SK-N-SH (cell line): ENCODE measurements around the gene PTPN23. TPM values are rescaled to one million over a fixed set of nuclear protein-coding genes. Genes with fewer than 3 reads are reported as not detected.
"Not testable (repeated sequence)": the region's sequence is repeated elsewhere in the genome, so short reads cannot be mapped to it uniquely, and the experiment has no call there.

ENCODE experiments used
- CTCF ChIA-PET: fragments of 300-600, 350-600 bp; formaldehyde crosslinking; extraction: SDS; loops from one replicate; lab custom pipeline; 2021; lab: Yijun Ruan, JAX
- POLR2A ChIA-PET: fragments of 350-600 bp; sonication (Branson Sonifier 250); formaldehyde crosslinking; extraction: SDS; loops from one replicate; lab custom pipeline; 2020; ENCODE audit warnings: antibody characterized with exemption, inconsistent platforms; lab: Yijun Ruan, JAX
- DNase-seq: peaks from one replicate; pipeline ENCODE4 v3.0.0; 2012
- H2AFZ ChIP-seq: fragments of 200-600 bp; sonication (generic); 2 replicates; pipeline ENCODE4 v1.8.1; 2016; ENCODE audit warnings: antibody characterized with exemption, mild to moderate bottlenecking, low read depth
- H3F3A ChIP-seq: fragments of 200-600 bp; sonication (generic); replicated peaks from 2 replicates; pipeline ENCODE3; 2016; ENCODE audit warnings: antibody characterized with exemption, mild to moderate bottlenecking; ENCODE audit not compliant: insufficient read depth
- H3K27ac ChIP-seq, 2 experiments: fragments of 200-500 bp in 1 of 2; fragments of 200-600 bp in 1 of 2; sonication (Bioruptor generic) in 1 of 2; sonication (generic), shearing (Covaris generic) in 1 of 2; 2 replicates each; pipeline versions ENCODE4 v1.5.1 to v1.6.1; 2014 to 2016; ENCODE audit warnings: low read depth in 2 of 2, inconsistent platforms in 1 of 2, low read length in 1 of 2, mild to moderate bottlenecking in 1 of 2, mixed read lengths in 1 of 2
- H3K27me3 ChIP-seq: fragments of 200-600 bp; sonication (generic), shearing (Covaris generic); 2 replicates; pipeline ENCODE4 v1.6.1; 2016; ENCODE audit warnings: mixed run types; ENCODE audit not compliant: insufficient read depth
- H3K36me3 ChIP-seq, 2 experiments: fragments of 200-500 bp in 1 of 2; fragments of 200-600 bp in 1 of 2; sonication (Bioruptor generic) in 1 of 2; sonication (generic) in 1 of 2; replicated peaks in 1 of 2; 2 replicates each; pipeline versions ENCODE3 to v1.5.1; 2014 to 2016; ENCODE audit warnings: low read length in 1 of 2, mild to moderate bottlenecking in 1 of 2; ENCODE audit not compliant: insufficient read depth in 2 of 2, control insufficient read depth in 1 of 2
- H3K4me1 ChIP-seq, 2 experiments: fragments of 200-500 bp in 1 of 2; fragments of 200-600 bp in 1 of 2; sonication (Bioruptor generic) in 1 of 2; sonication (generic), shearing (Covaris generic) in 1 of 2; 2 replicates each; pipeline versions ENCODE4 v1.5.1 to v1.6.1; 2014 to 2016; ENCODE audit warnings: low read depth in 1 of 2, low read length in 1 of 2, mixed run types in 1 of 2; ENCODE audit not compliant: insufficient read depth in 2 of 2, control insufficient read depth in 1 of 2
- H3K4me2 ChIP-seq: fragments of 200-600 bp; sonication (generic), shearing (Covaris generic); 2 replicates; pipeline ENCODE4 v1.6.1; 2017; ENCODE audit warnings: mixed run types
- H3K4me3 ChIP-seq, 2 experiments: fragments of 200-500 bp in 1 of 2; fragments of 200-600 bp in 1 of 2; sonication (Bioruptor generic) in 1 of 2; sonication (generic), shearing (Covaris generic) in 1 of 2; 2 replicates each; pipeline versions ENCODE4 v1.5.1 to v1.8.1; 2014 to 2016; ENCODE audit warnings: low read depth in 2 of 2, inconsistent platforms in 1 of 2, low read length in 1 of 2, mild to moderate bottlenecking in 1 of 2, mixed read lengths in 1 of 2, moderate library complexity in 1 of 2
- H3K79me2 ChIP-seq: fragments of 200-600 bp; sonication (generic); 2 replicates; pipeline ENCODE4 v1.8.1; 2017; ENCODE audit warnings: mild to moderate bottlenecking; ENCODE audit not compliant: insufficient read depth
- H3K9ac ChIP-seq: fragments of 200-600 bp; sonication (generic); 2 replicates; pipeline ENCODE4 v1.6.1; 2017; ENCODE audit warnings: mixed run types
- H3K9me2 ChIP-seq: fragments of 200-600 bp; sonication (generic); 2 replicates; pipeline ENCODE4 v1.6.1; 2017; ENCODE audit warnings: mixed run types
- H3K9me3 ChIP-seq: fragments of 200-600 bp; sonication (generic); 2 replicates; pipeline ENCODE4 v1.6.1; 2017; ENCODE audit warnings: mixed run types, mild to moderate bottlenecking, moderate library complexity
- H4K20me1 ChIP-seq: fragments of 200-600 bp; sonication (generic); 2 replicates; pipeline ENCODE4 v1.6.1; 2017; ENCODE audit warnings: mild to moderate bottlenecking, mixed run types; ENCODE audit not compliant: insufficient read depth
- EZH2phosphoT487 ChIP-seq: fragments of 200-600 bp; sonication (generic); IDR thresholded peaks from 2 replicates; pipeline ENCODE4 v1.6.1; 2017; ENCODE audit warnings: low read depth, mixed run types, mild to moderate bottlenecking, antibody characterized with exemption, moderate library complexity, borderline replicate concordance
- FOXJ3 ChIP-seq: sonication (generic); formaldehyde crosslinking; IDR thresholded peaks from 2 replicates; pipeline ENCODE4 v1.5.1; 2020; ENCODE audit warnings: mild to moderate bottlenecking, missing genetic modification reagents
- JUND ChIP-seq: IDR thresholded peaks from 2 replicates; pipeline ENCODE4 v1.4.0; 2012
- NRF1 ChIP-seq: IDR thresholded peaks from 2 replicates; pipeline ENCODE4 v1.6.1; 2012; ENCODE audit warnings: low read depth, mild to moderate bottlenecking, low read length
- POLR2AphosphoS5 ChIP-seq: IDR thresholded peaks from 2 replicates; pipeline ENCODE4 v1.6.1; 2012; ENCODE audit warnings: low read depth, low read length
- RCOR1 ChIP-seq: fragments of 150-350 bp; IDR thresholded peaks from 2 replicates; pipeline ENCODE4 v1.6.1; 2017; ENCODE audit warnings: antibody characterized with exemption, low read length
- RFX5 ChIP-seq: IDR thresholded peaks from 2 replicates; pipeline ENCODE4 v1.6.1; 2012; ENCODE audit warnings: mild to moderate bottlenecking, improper control_type of control experiment, low read length
- SIN3A ChIP-seq: IDR thresholded peaks from 2 replicates; pipeline ENCODE4 v1.6.1; 2012; ENCODE audit warnings: low read depth, mild to moderate bottlenecking, low read length, moderate library complexity, borderline replicate concordance
- SMC3 ChIP-seq: IDR thresholded peaks from 2 replicates; pipeline ENCODE4 v1.6.1; 2012; ENCODE audit warnings: low read depth, low read length, improper control_type of control experiment
- TAF1 ChIP-seq: IDR thresholded peaks from 2 replicates; pipeline ENCODE4 v1.6.1; 2012; ENCODE audit warnings: low read depth, mild to moderate bottlenecking, low read length, moderate library complexity, borderline replicate concordance
- TEAD4 ChIP-seq: IDR thresholded peaks from 2 replicates; pipeline ENCODE4 v1.4.0; 2012; ENCODE audit warnings: mild to moderate bottlenecking, borderline replicate concordance; ENCODE audit not compliant: insufficient read depth
- USF1 ChIP-seq: IDR thresholded peaks from 2 replicates; pipeline ENCODE4 v1.4.0; 2012; ENCODE audit warnings: low read depth, borderline replicate concordance
- YY1 ChIP-seq: IDR thresholded peaks from 2 replicates; pipeline ENCODE4 v1.4.0; 2012; ENCODE audit warnings: low read depth, mild to moderate bottlenecking
- WGBS: methylation state at CpG from one replicate; pipeline ENCODE4 v1.1.6; 2017; ENCODE audit warnings: low lambda C conversion rate; 5-methylcytosine and 5-hydroxymethylcytosine counted together
- polyA plus RNA-seq, 3 experiments: library from polyadenylated mRNA; depleted of rRNA; stranded (reverse); fragments of >200 nt; gene quantifications; 2 replicates each; pipeline ENCODE4 v1.2.3, GENCODE V29; 2012
- TF ChIP-seq, protein P1 (sequence below): fragments of 150-350 bp; IDR thresholded peaks from 2 replicates; pipeline ENCODE4 v1.6.1; 2016; ENCODE audit warnings: mild to moderate bottlenecking, low read depth, low read length

The PTPN23 gene
- polyA plus RNA-seq, 1 of the 3 experiments (the other 2 are of a cell fraction): 10.9 TPM

DNA sequence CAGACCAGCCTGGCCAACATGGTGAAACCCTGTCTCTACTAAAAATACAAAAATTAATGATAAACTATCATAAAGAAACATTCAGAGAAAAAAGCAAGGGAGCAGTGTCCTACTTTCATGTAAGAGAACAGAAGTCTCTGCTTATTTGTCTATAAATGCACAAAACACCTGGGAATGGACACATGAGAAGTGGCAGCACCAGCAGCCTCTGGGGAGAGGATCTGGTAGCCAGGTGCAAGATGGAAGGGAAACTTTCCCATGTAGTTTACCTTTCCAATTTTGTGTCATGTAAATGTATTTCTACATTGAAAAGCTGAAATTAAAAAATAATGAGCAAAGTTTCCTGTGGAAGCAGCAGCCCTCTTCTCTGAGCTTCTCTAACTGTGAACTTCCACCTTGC lies 76.2 kb downstream of the PTPN23 start:
- Histone ChIP-seq H3K36me3 (no peaks in the 10 kb centered on the region), H4K20me1 (peaks cover 15% of the 10 kb centered on the region; the same call in 1 of the 2 replicates), H3K27ac (no peak overlapping the region), H3K4me2 (no peak overlapping the region), H3K4me3 (no peak overlapping the region), H2AFZ (no peak overlapping the region), H3F3A (no peaks in the 10 kb centered on the region), H3K9me3 (no peaks in the 10 kb centered on the region), H3K79me2 (peaks cover 83% of the 10 kb centered on the region), H3K9me2 (no peaks in the 10 kb centered on the region), H3K27me3 (no peaks in the 10 kb centered on the region), H3K4me1 (no peaks in the 10 kb centered on the region), H3K9ac (no peak overlapping the region)
- ChIA-PET CTCF (interaction anchor here (1.0 to 1.9 kb wide), 4 partner anchors 18 to 37 kb away, joined by 3 to 4 read pairs (median 4); partner anchors contain the start of gene SCAP), POLR2A (no interaction called here)
- DNase-seq: no peak
- TF ChIP-seq POLR2AphosphoS5 (no peak), EZH2phosphoT487 (no peak), YY1 (no peak), RFX5 (no peak), USF1 (no peak), NRF1 (no peak), TEAD4 (no peak), SIN3A (no peak), TAF1 (no peak), FOXJ3 (CRISPR knock-in tag) (no peak), RCOR1 (no peak), SMC3 (no peak), JUND (no peak)
- TF ChIP-seq, protein P1, sequence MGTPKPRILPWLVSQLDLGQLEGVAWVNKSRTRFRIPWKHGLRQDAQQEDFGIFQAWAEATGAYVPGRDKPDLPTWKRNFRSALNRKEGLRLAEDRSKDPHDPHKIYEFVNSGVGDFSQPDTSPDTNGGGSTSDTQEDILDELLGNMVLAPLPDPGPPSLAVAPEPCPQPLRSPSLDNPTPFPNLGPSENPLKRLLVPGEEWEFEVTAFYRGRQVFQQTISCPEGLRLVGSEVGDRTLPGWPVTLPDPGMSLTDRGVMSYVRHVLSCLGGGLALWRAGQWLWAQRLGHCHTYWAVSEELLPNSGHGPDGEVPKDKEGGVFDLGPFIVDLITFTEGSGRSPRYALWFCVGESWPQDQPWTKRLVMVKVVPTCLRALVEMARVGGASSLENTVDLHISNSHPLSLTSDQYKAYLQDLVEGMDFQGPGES: no peak

GRCh38 chr3:47459534-47460085 lies 78.8 kb downstream of the PTPN23 start:
- peaks cover 82% of the 10 kb centered on the region for H3K79me2 ChIP-seq
- POLR2A ChIA-PET: not testable (repeated sequence)

More at GRCh38 chr3:47459534-47460085, 78.8 kb downstream of the PTPN23 start:
- H3K9ac ChIP-seq, H2AFZ ChIP-seq, H3K27ac ChIP-seq, H3F3A ChIP-seq, H3K9me3 ChIP-seq, H3K4me3 ChIP-seq, DNase-seq, H3K36me3 ChIP-seq, H3K27me3 ChIP-seq, H4K20me1 ChIP-seq, H3K4me1 ChIP-seq, H3K9me2 ChIP-seq, H3K4me2 ChIP-seq: not testable (repeated sequence)
- CTCF ChIA-PET: interaction anchor here (0.6 to 1.1 kb wide), 2 partner anchors 38 to 1039 kb away, joined by 3 to 4 read pairs; no protein-coding TSS in a partner anchor
- WGBS: 97% methylated on average over 9 of the region's 9 CpGs

Other genes starting within 250 kb of the PTPN23 start
- gene SETD2, start 216.9 kb upstream of the PTPN23 start, polyA plus RNA-seq (2012; rRNA removed): 12.1 and 15.3 TPM in 2 replicates
- gene KIF9, start 98.2 kb upstream of the PTPN23 start, polyA plus RNA-seq (2012; rRNA removed): 23.9 and 31.8 TPM in 2 replicates
- 47.0 and 55.2 TPM in 2 replicates for gene KLHL18, start 98.1 kb upstream of the PTPN23 start, polyA plus RNA-seq (2012; rRNA removed)
- gene SCAP, start 94.9 kb downstream of the PTPN23 start, polyA plus RNA-seq (2012; rRNA removed): 22.2 and 28.0 TPM in 2 replicates
- 79.8 and 88.3 TPM in 2 replicates for gene ELP6, start 132.7 kb downstream of the PTPN23 start, polyA plus RNA-seq (2012; rRNA removed)
- gene CSPG5, start 197.8 kb downstream of the PTPN23 start, polyA plus RNA-seq (2012; rRNA removed): 0.36 and 0.58 TPM in 2 replicates